Esophagus squamous epithelium (tissue), 4 donors: Measurements from ENCODE around the gene ATG10.

Experiments used
- CTCF ChIP-seq, 6 experiments: fragments of 450-650 bp in 4 of 6; fragments of 200-600 bp in 2 of 6; sonication (generic) in 2 of 6; IDR thresholded peaks; one replicate each; pipeline ENCODE4 v1.5.1; 2016 to 2019; ENCODE audit warnings: antibody characterized with exemption in 6 of 6, mild to moderate bottlenecking in 4 of 6, moderate library complexity in 4 of 6
- POLR2A ChIP-seq, 4 donors: fragments of 450-650 bp; IDR thresholded peaks; one replicate each; pipeline ENCODE4 v1.6.1; 2017; ENCODE audit warnings: antibody characterized with exemption in 4 of 4, mild to moderate bottlenecking in 4 of 4, moderate library complexity in 3 of 4

- TF ChIP-seq POLR2A (IDR thresholded peaks at IDR 0.05) (no peak), CTCF (IDR thresholded peaks at IDR 0.05) (no peak)
These were observed 210.8 kb downstream of the ATG10 start for GRCh38 chr5:82182662-82183061.
